ENCODE measurements around the gene ADGRL2. TPM values are rescaled to one million over a fixed set of nuclear protein-coding genes. Genes with fewer than 3 reads are reported as not detected.

ADGRL2 gene
- total and polyA plus RNA-seq, 2 experiments from 2014 or later: 45.1 to 139 TPM

GRCh38 chr1:81936853-81937252 lies 136.1 kb downstream of the ADGRL2 start:
- H3K36me3 ChIP-seq (replicated peaks; ENCODE audit: insufficient read depth, low read depth): no peaks in the 10 kb centered on the region
- H4K20me1 ChIP-seq (ENCODE audit: insufficient read depth, poor library complexity, severe bottlenecking): peaks cover 14% of the 10 kb centered on the region
- TF ChIP-seq EZH2 (IDR thresholded peaks at IDR 0.05; ENCODE audit: borderline replicate concordance) (no peak), EZH2phosphoT487 (IDR thresholded peaks at IDR 0.05; ENCODE audit: low read depth, severe bottlenecking, unreplicated experiment) (no peak)
- TF ChIP-seq, protein P1, sequence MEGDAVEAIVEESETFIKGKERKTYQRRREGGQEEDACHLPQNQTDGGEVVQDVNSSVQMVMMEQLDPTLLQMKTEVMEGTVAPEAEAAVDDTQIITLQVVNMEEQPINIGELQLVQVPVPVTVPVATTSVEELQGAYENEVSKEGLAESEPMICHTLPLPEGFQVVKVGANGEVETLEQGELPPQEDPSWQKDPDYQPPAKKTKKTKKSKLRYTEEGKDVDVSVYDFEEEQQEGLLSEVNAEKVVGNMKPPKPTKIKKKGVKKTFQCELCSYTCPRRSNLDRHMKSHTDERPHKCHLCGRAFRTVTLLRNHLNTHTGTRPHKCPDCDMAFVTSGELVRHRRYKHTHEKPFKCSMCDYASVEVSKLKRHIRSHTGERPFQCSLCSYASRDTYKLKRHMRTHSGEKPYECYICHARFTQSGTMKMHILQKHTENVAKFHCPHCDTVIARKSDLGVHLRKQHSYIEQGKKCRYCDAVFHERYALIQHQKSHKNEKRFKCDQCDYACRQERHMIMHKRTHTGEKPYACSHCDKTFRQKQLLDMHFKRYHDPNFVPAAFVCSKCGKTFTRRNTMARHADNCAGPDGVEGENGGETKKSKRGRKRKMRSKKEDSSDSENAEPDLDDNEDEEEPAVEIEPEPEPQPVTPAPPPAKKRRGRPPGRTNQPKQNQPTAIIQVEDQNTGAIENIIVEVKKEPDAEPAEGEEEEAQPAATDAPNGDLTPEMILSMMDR (IDR thresholded peaks at IDR 0.05; ENCODE audit: poor library complexity): no peak
- DNase-seq (ENCODE audit: low spot score): no peak
- H3K4me2 ChIP-seq: no peak overlapping the region
- no peaks in the 10 kb centered on the region for H3K9me2 ChIP-seq (replicated peaks; ENCODE audit: insufficient read depth)
- WGBS (ENCODE audit: low lambda C conversion rate, missing lambda C conversion rate): 92% methylated on average over 2 of the region's 2 CpGs
- no peaks in the 10 kb centered on the region for H3K27me3 ChIP-seq
- H3K27ac ChIP-seq: no peak overlapping the region
- H3K9me3 ChIP-seq (ENCODE audit: low read depth): no peaks in the 10 kb centered on the region
- H2AFZ ChIP-seq: no peak overlapping the region
- peaks cover 38% of the 10 kb centered on the region for H3K79me2 ChIP-seq
- no peaks in the 10 kb centered on the region for H3K4me1 ChIP-seq (ENCODE audit: insufficient read depth)
- no peak overlapping the region for H3K4me3 ChIP-seq

GRCh38 chr1:81937791-81938450 lies 137.2 kb downstream of the ADGRL2 start:
- no peaks in the 10 kb centered on the region for H3K9me3 ChIP-seq (ENCODE audit: low read depth)
- no peaks in the 10 kb centered on the region for H3K27me3 ChIP-seq
- H3K9me2 ChIP-seq (replicated peaks; ENCODE audit: insufficient read depth): no peaks in the 10 kb centered on the region
- no peak for TF ChIP-seq EZH2phosphoT487 (IDR thresholded peaks at IDR 0.05; ENCODE audit: low read depth, severe bottlenecking, unreplicated experiment)
- TF ChIP-seq, protein P1 (IDR thresholded peaks at IDR 0.05; ENCODE audit: poor library complexity): no peak
- no peak for TF ChIP-seq EZH2 (IDR thresholded peaks at IDR 0.05; ENCODE audit: borderline replicate concordance)
- no peak overlapping the region for H2AFZ ChIP-seq
- H3K4me2 ChIP-seq: no peak overlapping the region
- no peaks in the 10 kb centered on the region for H3K36me3 ChIP-seq (replicated peaks; ENCODE audit: insufficient read depth, low read depth)
- H3K4me3 ChIP-seq: no peak overlapping the region
- H3K27ac ChIP-seq: no peak overlapping the region
- no peak for DNase-seq (ENCODE audit: low spot score)
- H3K79me2 ChIP-seq: peaks cover 30% of the 10 kb centered on the region
- no peaks in the 10 kb centered on the region for H3K4me1 ChIP-seq (ENCODE audit: insufficient read depth)
- H4K20me1 ChIP-seq (ENCODE audit: insufficient read depth, poor library complexity, severe bottlenecking): peaks cover 14% of the 10 kb centered on the region
- 93% methylated on average over 2 of the region's 2 CpGs for WGBS (ENCODE audit: low lambda C conversion rate, missing lambda C conversion rate)

DNA sequence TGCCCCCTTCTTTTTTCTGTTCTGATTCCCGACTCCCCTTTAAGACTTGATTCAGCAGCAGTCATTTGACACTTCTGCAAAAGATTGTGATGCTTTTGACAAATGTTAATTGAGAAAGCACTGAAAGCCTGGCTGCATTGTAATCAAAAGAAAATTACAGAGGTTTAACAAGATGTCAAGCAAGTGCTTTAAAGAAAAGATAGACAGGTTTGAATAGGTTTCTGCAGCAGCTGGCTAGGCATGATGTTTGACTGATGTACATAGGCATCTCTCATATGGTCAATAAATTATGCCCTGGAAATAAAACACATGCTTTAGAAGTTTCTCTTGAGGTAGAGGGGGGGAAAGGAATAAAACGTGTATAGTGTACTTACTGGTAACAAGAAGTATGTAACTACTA lies 147.8 kb downstream of the ADGRL2 start:
- Histone ChIP-seq H3K27ac (no peak overlapping the region), H3K4me2 (no peak overlapping the region), H3K4me1 (ENCODE audit: insufficient read depth) (peaks cover 12% of the 10 kb centered on the region), H3K4me3 (no peak overlapping the region), H3K36me3 (replicated peaks; ENCODE audit: insufficient read depth, low read depth) (peaks cover 6% of the 10 kb centered on the region), H3K79me2 (peaks cover 67% of the 10 kb centered on the region), H3K9me2 (replicated peaks; ENCODE audit: insufficient read depth) (no peaks in the 10 kb centered on the region), H3K27me3 (no peaks in the 10 kb centered on the region), H3K9me3 (ENCODE audit: low read depth) (no peaks in the 10 kb centered on the region), H4K20me1 (ENCODE audit: insufficient read depth, poor library complexity, severe bottlenecking) (peaks cover 29% of the 10 kb centered on the region), H2AFZ (no peak overlapping the region)
- TF ChIP-seq EZH2phosphoT487 (IDR thresholded peaks at IDR 0.05; ENCODE audit: low read depth, severe bottlenecking, unreplicated experiment): no peak
- no peak for TF ChIP-seq EZH2 (IDR thresholded peaks at IDR 0.05; ENCODE audit: borderline replicate concordance)
- TF ChIP-seq, protein P1 (IDR thresholded peaks at IDR 0.05; ENCODE audit: poor library complexity): no peak
- no peak for DNase-seq (ENCODE audit: low spot score)
- 80% methylated on average over 2 of the region's 2 CpGs for WGBS (ENCODE audit: low lambda C conversion rate, missing lambda C conversion rate)
